Activated CD4-positive, alpha-beta T cell treated with anti-CD3 and anti-CD28 coated beads, Interleukin-2, amount 50 U/mL, for 48 hours (primary cell): Measurements from ENCODE around the gene GPR55.
A peak's percentile ranks its signal among the peaks of the same experiment; 100 is the strongest.
"Not testable (repeated sequence)": the region's sequence is repeated elsewhere in the genome, so short reads cannot be mapped to it uniquely, and the experiment has no call there.

ENCODE experiments used
- DNase-seq, 2 experiments: peaks; one replicate each; pipeline ENCODE4 v3.0.0-alpha.2; 2020

The GPR55 gene, protein sequence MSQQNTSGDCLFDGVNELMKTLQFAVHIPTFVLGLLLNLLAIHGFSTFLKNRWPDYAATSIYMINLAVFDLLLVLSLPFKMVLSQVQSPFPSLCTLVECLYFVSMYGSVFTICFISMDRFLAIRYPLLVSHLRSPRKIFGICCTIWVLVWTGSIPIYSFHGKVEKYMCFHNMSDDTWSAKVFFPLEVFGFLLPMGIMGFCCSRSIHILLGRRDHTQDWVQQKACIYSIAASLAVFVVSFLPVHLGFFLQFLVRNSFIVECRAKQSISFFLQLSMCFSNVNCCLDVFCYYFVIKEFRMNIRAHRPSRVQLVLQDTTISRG

DNA sequence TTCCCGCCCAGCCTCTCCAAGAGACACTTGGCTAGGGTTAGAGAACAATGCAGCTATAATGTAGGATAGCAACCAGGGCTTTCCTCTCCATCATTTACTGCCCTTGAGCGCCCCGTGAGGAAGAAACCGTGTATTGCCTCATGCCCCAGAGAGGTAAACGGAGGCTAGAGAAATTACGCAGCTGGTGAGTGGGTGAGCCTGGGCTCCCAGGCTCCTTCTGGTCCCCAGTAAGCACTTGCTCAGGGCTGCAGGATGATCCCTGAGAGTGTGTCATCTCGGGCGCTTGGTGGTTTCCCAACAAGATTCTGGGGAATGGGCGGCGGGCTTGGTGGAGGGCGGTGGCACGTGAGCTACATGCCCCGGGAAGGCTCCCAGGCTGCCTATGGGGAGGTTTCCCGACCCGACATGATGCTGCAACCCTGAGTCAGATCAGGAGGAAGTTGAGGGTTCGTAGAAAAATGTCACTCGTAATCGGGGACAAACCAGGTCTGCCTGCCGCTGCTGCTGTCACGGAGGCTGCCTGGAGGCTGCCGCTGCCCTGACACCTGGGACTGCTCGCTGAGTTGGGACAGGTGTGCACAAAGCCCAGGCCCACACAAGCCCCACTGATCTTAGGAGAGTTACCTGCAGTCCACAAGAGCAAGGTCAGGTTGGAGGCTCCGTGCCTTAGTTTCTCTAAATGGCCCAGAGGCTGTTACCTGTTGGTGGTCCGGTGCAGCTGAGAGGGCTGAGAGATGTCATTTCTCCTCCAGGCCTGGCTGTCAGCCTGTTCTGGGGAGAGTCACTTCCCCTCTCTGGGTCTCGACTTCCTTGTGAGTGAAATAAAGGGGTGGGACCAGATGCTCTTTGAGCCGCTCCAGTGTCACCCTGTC lies at the start of gene GPR55:
Gene GPR55, minus strand, starts transcription at position 773 of the 872 bp plus-strand sequence. CDS start 14,280 bp downstream, outside the sequence.
- DNase-seq: peak; percentile 88 to 91

DNA sequence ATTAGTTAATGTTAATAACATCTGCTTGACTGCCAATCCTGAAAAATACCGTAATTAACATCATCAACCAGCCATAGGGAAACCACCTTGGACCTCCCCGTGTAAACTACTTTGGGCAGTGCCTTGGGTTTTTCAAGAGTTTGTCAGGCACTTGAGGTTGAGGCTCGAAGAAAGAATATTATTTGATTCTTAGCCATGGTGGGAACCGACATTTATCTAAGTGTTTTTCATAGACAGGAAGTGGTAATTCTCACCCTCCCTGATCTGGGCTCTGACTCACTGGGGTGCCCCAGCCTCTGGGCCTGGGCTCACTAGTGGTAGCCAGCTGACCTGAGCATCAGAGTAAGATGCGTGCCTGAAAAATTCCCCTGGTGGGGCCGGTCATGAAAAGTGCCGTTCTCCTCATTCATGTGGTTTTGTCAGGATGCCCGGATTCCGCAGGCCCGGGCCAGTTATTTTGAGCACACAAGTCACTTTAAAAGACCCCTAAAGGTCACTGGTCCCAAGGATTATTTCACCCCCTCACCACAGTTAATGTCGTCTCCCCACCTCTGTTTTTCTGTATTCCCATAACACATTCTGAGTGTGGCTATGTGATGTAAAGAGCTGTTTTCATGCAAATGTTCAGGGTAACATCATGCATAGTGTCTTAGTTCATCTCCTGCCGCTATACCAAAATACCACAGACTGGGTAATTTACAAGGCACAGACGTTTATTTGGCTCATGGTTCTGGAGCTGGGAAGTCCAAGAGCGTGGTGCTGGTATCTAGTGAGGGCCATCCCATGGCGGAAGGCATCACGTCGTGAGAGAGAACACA lies 49.3 kb upstream of the GPR55 start:
- DNase-seq: peak; percentile 73 to 82

DNA sequence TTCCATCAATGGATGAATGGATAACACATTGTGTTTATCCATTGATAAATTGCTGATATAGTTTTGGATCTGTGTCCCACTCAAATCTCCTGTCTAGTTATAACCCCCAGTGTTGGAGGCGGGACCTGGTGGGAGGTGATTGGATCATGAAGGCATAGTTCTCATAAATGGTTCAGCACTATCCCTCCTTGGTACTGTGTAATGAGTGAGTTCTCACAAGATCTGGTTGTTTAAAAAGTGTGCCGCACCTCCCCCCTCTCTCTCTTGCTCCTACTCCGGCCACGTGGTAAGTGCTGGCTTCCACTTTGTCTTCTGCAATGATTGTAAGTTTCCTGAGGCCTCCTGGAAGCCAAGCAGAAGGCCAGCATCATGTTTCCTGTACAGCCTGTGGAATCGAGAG lies 47.0 kb upstream of the GPR55 start:
- DNase-seq: no peak

DNA sequence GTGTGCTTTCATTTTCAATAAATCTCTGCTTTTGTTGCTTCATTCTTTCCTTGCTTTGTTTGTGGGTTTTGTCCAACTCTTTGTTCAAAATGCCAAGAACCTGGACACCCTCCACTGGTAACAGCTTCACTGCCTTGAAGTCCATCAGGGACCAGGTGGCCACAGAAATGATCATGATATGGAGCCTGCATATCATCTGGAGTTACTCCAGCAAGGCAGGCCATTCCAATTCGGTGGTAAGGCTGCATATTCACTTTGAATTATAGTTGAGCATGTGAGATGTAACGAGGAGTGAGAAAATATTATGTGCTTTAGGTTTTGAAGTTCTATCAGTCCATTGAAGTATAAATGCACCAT lies 44.6 kb upstream of the GPR55 start:
- no peak for DNase-seq

DNA sequence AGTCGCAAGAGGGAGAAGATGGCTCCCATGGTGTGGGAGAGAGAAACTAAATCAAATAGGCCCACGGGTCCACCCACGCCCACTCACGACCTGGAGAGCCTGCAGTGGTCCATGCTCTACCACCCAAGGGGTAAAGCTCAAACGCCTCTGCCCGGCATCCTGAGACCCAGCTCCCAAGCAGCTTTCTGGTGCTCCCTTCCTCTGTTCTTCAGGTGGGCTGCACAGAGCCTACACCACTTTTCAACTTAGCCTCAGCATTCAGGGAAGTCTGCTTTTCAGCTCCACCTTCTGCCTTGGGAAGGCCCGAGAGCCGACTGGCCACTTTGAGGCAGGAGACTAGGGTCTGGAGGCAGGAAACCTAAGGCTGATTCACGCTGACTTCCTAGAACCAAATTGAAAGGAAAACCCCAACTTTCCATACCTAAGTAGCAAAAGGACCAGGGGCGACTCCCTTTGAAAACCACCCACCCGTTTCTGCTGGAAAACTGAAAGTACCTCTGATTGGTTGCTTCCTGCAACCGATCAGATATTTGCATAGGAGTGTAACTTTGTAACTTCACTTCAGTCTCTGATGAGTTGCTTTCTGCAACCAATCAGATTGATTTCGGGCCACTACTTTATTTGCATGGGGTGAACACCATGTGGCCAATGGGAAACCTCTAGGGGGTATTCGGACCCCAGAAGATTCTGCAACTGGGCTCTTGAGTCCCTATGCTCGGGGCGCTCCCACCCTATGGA lies 44.0 kb upstream of the GPR55 start:
- DNase-seq: no peak

DNA sequence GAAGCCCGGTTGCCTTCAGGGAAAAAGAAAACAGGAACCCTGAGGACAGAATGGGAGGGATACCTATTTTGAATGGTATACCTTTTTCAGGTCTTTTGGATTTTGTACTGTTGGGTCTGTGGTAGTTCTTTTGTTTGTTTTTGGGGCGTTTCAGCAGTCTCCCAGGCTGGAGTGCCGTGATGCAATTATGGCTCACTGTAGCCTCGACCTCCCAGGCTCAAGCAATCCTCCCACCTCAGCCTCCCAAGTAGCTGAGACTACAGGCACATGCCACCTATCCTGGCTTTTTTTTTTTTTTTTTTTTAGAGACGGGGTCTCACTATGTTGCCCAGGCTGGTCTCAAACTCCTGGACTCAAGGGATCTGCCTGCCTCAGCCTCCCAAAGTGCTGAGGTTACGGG lies 43.3 kb upstream of the GPR55 start:
- DNase-seq: not testable (repeated sequence)

DNA sequence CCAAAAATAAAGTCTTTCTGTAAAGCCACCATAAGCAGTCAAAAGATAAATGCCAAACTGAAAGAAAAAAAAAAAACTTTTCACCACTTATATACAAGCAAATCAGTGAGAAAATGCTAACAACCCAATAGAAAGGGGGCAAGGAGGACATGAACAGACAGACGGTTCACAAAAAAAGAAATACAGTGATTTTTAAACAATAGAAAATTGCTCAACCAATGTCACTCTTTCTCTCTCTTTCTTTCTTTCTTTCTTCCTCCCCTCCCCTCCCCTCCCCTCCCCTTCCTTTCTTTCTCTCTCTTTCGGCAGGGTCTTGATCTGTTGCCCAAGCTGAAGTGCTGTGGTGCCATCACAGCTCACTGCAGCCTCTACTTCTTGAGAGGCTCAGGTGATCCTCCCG lies 42.1 kb upstream of the GPR55 start:
- DNase-seq: no peak

DNA sequence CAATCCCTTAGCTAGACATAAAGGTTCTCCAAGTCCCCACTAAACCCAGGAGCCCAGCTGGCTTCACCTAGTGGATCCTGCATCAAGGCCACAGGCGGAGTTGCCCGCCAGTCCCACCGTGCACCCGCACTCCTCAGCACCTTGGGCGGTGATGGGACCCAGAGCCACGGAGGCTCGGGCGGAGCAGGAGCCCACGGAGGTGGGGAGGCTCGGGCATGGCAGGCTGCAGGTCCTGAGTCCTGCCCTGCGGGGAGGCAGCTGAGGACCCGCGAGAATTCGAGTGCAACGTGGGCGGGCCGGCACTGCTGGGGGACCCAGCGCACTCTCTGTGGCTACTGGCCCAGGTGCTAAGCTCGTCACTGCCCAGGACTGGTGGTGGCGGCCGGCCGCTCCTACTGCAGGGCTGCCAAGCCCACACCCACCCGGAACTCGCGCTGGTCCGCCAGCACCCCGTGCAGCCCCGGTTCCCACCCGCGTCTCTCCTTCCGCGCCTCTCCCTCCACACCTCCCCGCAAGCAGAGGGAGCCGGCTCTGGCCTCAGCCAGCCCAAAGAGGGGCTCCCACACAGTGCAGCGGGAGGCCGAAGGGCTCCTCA lies 39.2 kb upstream of the GPR55 start:
- DNase-seq: no peak

DNA sequence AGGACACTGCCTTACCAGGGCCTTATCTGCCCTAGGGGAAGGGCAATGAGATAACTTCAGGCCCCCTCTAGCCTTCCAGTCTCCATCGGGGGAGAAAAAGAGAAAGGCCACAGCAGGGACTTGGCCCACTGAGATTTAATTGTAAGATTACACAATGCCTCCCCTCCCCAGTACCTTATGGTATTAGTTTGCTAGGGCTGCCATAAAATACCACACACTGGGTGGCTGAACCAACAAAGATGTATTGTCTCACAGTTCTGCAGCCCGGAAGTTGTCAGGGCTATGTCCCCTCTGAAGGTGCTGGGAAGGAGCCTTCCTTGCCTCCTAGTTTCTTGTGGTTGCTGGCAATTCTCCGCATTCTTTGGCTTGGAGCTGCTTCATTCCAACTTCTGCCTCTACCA lies 36.0 kb upstream of the GPR55 start:
- no peak for DNase-seq

DNA sequence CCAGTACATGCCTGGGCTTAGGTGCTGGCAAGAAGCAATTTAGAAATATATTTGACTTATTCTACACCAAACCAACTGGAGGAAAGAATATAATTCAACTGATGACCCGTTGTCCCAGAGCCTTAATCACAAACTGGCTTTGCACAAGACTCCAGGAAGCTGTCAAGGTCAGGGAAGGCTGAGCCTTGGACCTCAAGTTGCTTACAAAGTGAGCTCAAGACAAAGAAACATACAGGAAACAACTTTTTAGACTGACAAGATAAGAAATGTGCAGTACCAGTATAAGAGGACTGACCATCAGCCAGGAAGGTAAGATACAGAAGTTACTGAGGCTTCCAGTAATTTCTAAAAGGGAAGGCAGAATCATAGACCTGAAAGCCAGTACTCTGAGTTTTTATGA lies 35.0 kb upstream of the GPR55 start:
- DNase-seq: no peak

DNA sequence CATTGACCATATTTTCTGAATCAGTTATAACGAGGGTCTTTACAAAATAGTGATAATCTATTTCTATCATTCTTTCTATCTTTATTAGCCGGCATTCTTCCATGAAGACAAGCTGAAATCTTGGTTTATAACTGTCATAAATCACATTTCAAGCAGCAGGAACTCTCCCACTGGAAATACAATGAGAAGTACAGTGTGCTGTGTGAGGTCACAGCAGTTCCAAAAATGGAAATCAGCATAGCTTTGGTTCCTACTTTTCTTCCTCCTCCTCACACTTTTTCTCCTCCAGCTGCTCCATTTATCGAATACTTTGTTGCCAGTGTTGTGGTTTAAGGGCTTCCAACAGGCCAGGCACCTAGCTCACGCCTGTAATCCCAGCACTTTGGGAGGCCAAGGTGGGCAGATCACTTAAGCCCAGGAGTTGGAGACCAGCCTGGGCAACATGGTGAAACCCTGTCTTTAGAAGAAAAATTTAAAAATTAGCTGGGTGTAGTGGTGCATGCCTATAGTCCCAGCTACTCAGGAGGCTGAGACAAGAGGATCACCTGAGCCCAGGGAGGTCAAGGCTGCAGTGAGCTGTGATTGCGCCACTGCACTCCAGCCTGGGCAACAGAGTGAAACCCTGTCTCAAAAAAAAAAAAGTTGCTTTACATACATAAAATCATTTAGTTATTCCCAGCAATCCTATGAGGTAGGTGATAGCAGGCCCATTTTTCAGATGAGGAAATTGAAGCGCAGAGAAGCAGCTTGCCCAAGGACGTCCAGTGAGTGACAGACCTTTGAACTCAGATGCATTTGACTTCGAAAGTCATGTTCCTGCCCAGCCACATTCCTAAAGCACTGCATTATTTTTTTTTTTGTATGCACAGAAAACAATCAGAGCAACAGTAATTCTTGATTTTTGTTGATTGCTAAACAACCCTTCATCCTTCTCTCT lies 34.0 kb upstream of the GPR55 start:
- no peak for DNase-seq

DNA sequence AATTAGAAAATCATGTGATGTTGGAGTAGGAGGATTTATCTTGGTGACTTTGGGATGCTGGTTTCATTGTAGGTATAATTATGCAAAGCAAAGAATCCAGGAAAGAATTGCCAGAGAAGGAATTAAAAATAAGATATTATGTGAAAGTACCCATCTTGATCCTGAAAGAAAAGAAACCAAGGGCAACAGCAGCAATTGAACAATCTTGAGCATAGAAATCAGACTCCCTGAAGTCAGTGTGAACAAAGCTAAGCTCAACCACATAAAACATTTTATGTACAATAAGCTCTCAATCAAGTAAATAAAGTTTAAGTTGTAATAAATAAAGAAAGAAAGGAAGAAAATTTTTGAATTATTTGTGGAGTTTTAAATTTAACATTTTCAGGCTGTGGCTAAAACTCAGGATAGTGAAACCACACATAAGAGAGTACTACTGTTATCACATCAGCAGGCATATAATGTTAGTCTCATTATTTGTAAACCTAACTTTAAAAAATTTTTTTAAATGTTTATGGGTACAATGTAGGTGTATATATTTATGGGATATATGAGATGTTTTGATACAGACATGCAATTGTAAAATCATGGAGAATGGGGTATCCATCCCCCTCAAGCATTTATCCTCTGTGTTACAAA lies 32.8 kb upstream of the GPR55 start:
- no peak for DNase-seq

DNA sequence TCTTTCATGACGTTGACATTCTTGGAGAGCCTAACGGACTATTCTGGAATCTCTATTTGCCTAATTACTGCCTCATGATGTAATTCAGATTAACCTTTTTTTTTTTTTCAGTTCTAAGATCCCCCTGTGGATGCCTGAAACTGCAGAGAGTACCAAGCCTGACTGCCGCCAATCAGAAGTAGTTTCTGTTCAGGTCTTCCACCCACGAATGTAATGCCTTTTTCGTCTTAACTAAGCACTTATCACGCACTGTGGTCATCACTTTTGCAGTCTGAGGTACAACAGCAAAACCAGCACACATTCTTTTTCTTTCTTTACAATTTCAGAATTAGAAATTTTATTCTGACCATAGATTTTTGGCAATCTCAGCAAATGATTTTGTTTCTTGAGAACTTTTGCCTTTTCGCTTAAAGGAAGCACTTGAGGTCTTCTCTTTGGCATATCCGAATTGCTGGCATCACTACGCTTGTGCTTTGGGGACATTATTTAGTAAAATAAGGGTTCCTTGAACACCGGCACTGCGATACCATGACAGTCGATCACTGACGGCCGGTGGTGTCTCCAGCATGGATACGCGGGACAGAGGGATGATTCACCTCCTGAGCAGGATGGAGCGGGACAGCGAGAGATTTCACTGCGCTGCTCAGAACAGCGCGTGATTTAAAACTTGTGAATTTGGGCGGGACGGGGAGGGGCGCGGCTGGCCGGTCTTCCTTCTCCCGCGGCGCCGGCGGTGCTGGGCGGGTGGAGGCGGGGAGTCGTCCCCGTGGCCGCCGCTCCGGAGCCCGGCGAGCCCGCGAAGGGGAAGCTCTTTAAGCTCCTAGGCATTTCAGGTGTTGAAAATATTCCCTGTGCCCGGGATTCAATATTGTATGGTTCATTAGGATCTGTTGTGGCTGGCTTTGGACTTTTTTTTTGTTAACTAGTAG lies 32.0 kb upstream of the GPR55 start:
- peak; percentile 55 to 61 for DNase-seq

DNA sequence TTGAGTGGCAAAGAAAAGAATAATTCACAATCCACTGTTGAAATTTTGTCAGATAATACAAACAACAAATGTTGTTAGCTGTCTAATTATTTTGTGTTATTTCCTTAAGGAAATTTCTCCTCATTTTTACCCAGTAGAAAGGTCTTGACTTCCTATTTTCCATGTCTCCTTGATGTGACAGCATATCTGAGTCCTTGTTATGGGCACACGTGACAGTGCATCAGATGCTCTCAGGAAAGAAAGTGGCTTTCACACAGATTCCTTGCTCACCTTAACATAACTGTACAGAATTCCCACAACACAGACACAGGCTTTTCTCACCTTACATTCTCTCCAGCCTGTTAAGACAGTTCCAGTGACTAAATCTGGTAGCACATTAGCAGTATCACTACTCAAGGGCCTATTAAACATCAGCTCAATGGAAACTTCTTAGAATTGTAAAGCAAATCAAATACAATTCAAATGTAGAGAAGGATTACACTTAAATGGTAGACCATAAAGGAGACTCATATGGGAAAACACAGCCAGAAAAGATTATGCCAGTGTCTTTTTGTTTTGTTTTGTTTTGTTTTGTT lies 30.2 kb upstream of the GPR55 start:
- DNase-seq: no peak

DNA sequence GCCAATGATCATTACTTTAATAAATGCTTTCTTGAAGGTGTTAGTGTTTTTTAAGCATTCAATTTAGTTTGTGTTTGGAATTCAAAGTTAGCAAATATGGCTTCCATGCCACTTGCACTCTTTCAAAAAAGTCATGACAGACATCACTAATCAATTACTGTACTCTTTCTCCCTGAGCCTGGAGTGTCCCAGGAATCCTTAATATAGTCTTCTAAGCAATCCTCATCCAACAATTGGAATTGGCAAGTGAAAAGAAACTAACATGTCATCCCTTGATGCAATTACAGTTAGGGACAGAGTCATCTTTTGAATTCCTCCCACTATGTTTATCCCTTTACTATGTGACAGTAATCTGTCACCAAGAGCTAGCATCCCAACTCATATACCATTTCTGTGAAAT lies 29.7 kb upstream of the GPR55 start:
- DNase-seq: no peak

DNA sequence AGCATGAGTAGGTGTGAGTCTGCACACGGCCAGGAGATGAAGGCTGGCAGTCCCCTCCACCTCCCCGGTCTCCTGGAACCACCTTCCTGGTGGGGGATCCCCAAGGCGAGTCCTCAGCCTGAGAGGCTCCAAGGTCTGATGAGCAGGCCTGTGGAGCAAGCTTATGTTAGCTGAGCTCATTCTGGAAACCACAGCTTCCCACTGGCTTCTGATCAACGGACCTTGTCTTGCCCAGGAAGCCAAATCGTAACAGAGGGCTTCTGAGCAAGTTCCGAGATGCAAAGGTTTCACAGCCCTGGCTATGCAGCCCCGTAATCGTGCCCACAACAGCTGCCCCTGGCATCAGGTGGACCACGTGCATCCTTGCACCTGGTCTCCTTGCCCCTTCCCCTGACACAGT lies 28.8 kb upstream of the GPR55 start:
- DNase-seq: peak in 1 of 2 experiments; percentile 47

DNA sequence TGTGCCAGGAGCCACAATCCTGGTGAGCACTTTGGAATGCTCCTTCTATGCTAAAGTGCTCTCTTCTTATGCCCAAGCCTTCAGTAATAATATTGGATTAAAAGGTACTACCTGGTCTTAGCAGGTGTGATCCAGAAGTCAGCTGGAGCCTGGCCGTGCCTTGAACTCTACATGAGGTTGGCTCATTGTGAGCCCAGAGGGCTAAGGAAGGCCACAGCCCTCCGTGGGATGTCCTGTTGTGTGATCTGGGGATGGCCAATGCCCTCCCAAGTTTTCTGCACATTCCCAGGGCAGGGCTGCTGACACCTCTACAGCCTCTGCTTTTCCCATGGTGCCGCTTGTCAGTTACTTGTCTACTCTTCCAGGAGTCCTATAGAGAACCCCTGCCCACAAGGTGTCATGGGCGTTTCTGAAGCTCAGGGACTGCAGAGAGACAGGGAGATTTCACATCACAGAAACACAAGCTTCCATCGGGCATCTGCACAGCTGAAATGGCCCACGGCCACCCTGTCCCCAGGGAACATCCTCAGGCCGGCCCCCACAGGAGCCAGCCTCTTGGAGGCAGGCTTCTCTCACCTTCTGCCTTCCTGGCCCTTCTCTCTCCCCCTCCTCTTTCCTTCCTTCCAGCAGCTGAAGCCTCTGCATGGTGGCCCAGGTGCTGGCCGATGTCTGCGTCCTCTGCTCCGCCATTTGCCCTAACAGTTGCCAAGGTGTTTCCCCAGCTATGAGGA lies 27.3 kb upstream of the GPR55 start:
- DNase-seq: no peak

DNA sequence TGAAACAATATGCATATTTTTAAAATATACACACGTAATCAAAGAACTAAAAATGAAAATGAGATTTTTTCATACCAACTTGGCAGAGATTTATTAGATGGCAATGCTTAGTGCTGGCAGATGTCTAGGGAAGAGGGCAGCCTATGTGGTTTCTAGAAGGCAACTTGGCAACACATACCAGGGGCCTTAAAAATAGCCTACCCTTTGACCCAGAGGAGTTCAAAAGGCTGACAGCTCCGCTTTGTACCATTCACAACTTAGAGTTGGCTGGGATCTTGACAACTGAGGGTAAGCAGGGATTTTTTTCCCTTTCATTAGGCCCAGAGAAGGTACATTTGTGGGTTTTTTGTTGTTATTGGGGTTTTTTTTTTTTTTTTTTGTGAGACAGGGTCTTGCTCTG lies 26.4 kb upstream of the GPR55 start:
- DNase-seq: no peak
